ENCODE results near the gene ANKRD33B.

ANKRD33B gene

GRCh38 chr5:10680876-10681481 lies 117.1 kb downstream of the ANKRD33B start:
- DNase-seq, result no peak

DNA sequence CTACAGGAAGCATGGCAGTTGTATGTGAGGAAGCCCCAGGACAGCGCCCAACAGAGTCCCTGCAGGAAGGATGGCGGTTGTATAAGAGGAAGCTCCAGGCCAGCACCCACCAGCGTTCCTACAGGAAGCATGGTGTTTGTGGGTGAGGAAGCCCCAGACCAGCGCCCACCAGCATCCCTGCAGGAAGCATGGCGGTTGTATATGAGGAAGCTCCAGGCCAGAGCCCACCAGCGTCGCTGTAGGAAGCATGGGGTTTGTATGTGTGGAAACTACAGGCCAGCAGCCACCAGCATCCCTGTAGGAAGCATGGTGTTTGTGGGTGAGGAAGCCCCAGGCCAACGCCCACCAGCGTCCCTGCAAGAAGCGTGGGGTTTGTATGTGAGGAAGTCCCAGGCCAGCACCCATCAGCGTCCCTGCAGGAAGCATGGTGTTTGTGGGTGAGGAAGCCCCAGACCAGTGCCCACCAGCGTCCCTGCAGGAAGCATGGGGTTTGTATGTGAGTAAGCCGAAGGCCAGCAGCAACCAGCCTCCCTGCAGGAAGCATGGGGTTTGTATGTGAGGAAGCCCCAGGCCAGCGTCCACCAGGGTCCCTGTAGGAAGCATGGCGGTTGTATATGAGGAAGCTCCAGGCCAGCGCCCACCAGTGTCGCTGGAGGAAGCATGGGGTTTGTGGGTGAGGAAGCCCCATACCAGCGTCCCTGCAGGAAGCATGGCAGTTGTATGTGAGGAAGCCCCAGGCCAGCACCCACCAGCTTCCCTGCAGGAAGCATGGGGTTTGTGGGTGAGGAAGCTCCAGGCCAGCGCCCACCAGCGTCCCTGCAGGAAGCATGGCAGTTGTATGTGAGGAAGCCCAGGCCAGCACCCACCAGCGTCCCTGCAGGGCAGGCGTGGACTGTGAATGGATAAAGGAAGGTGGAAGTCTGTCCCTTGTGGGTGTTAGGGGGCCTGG lies 118.1 kb downstream of the ANKRD33B start:
- DNase-seq, result no peak

DNA sequence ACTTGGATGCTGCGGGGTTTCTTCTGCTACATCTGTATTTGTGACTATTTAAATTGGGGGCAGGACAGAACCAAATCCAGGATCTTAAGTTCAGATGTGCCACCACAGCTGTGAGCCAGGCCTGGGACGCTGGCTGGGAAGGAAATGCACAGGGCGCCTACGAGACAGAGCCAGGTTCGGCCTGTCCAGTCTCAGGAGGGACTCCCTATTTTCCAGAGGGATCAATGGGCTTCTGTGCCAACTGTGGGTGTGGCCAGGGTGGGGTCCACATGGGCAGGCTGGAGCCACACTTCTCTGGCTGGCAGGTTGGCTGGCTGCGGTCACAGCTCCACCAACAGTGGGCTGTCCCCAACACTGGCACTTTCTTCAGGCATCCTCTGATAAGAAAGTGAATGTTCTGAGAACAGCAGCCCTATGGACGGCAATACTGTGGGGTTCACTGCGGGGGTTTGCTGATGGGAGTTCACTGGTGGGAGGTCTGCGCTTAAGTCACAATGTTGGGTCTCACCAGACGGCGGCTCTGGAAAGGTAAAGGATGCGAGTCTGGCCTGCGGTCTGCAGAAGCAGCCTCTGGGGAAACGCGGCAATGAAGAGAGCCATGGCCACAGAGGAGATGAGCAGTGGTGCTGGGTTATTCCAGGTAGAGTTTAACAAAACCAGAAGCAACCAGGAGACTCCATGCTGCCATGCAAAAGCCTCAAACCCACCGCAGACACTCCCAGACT lies 119.1 kb downstream of the ANKRD33B start:
- no peak for DNase-seq

- DNase-seq, result no peak
Observed at GRCh38 chr5:10684303-10685086, 120.6 kb downstream of the ANKRD33B start.

GRCh38 chr5:10685115-10685521 lies 121.2 kb downstream of the ANKRD33B start:
- no peak for DNase-seq

- no peak for DNase-seq
Observed at GRCh38 chr5:10686890-10687289, 123.0 kb downstream of the ANKRD33B start.

DNA sequence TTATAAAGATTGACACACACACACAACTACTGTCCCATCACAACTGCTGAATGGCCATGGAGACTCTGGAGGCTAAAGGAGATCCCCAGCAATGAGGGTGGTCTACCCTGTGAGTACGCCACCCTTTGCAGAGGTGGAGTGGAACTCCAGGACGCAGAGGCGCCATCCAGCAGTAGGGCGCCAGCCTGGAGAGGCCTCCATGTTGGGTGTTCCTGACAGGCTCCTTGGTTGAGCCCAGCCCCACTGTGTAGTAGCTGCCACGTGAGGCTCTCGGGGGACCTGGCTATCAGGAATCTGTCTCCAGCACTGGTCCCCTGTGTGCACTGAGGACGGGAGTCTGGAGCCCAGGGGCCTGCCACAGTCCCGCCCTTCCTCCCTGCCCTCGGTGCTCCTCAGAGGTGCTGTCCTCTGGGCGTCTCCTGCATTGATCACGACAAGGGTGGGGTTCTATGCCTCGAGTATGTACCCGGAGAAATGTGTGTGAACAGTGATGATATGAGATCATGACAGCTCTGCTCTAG lies 124.8 kb downstream of the ANKRD33B start:
- DNase-seq, result no peak

GRCh38 chr5:10689391-10690081 lies 125.7 kb downstream of the ANKRD33B start:
- DNase-seq, result no peak

- no peak for DNase-seq
Observed at GRCh38 chr5:10690460-10691440, 126.9 kb downstream of the ANKRD33B start.

- no peak for DNase-seq
Observed at GRCh38 chr5:10691826-10692785, 128.2 kb downstream of the ANKRD33B start.

- no peak for DNase-seq
Observed at GRCh38 chr5:10695055-10695649, 131.3 kb downstream of the ANKRD33B start.

- DNase-seq, result no peak
Observed at GRCh38 chr5:10695759-10696543, 132.1 kb downstream of the ANKRD33B start.

- no peak for DNase-seq
Observed at GRCh38 chr5:10699281-10699874, 135.5 kb downstream of the ANKRD33B start.

- DNase-seq, result no peak
Observed at GRCh38 chr5:10699987-10700386, 136.1 kb downstream of the ANKRD33B start.

GRCh38 chr5:10700516-10700915 lies 136.6 kb downstream of the ANKRD33B start:
- DNase-seq, result no peak

DNA sequence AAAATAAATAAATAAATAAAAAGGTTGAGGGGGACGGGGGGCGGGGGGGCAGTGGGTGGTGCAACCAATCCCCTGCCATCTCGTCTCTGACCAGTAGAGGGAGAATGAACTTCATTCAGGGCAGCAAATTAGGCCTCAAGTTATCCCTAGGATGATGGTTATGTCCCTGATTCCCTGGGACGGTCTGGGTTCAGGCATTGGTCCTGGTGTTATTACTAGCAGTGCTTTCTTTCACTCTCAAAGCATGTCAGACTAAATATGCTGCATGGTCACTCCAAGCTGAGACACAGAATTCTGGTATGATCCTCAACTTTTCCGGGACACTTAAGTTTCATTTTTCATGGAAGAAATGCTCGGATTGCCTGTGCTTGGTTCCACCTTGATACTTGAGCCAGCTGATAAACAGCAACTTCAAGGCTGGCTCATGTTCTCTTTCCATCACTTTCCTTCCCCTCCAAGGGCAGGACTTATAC lies 137.7 kb downstream of the ANKRD33B start:
- peak; percentile 40 for DNase-seq

GRCh38 chr5:10702040-10702629 lies 138.3 kb downstream of the ANKRD33B start:
- no peak for DNase-seq

Data from stimulated activated CD4-positive, alpha-beta T cell treated with anti-CD3 and anti-CD28 coated beads, Interleukin-4, amount 100 ng/mL, for 24 hours (primary cell).